ENCODE results near the gene STON1.

The STON1 gene

DNA sequence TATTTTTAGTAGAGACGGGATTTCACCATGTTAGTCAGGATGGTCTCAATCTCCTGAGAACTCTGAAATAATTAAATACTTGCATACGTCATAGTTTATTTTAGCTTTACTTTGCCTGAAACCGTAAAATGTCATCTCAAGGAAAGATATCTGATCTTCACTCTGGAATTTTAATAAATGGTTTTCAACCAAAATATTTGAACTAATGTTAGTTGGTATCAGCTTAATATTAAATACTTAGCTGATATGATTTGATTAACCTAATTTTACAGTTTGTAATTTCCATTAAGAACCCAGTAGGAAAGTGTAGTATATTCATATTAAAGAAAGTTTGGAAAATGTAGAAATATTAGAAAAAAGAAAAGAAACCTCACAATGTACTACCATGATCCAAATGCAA lies 41.4 kb upstream of the STON1 start:
- no peak overlapping the region for H3K4me3 ChIP-seq (ENCODE audit: low read length)
- TF ChIP-seq CTCF (conservative IDR thresholded peaks at IDR 0.05; ENCODE audit: low read depth, low read length): no peak
- no peak for DNase-seq (ENCODE audit: low read depth)

DNA sequence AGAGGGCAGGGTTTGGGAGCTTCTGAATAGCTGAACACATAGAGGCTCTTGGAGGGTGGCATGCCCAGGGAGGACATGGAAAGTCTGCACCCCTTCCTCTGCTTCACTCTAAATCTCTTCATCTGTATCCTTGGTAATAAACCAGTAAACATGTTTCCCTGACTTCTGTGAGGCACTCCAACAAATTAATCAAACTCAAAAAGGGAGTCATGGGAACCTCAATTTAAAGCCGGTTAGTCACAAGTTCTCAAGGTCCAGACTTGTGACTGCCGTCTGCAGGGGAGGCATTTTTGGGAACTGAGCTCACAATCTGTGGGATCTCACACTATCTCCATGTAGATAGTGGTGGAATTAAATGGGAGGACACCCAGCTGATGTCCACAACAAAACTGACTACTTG lies 33.1 kb upstream of the STON1 start:
- TF ChIP-seq CTCF (conservative IDR thresholded peaks at IDR 0.05; ENCODE audit: low read depth, low read length): no peak
- no peak overlapping the region for H3K4me3 ChIP-seq (ENCODE audit: low read length)
- no peak for DNase-seq (ENCODE audit: low read depth)

GRCh38 chr2:48504647-48505327 lies 25.2 kb upstream of the STON1 start:
- no peak for DNase-seq (ENCODE audit: low read depth)
- no peak for TF ChIP-seq CTCF (conservative IDR thresholded peaks at IDR 0.05; ENCODE audit: low read depth, low read length)

GRCh38 chr2:48507111-48507510 lies 22.8 kb upstream of the STON1 start:
- H3K4me3 ChIP-seq (ENCODE audit: low read length): no peak overlapping the region
- TF ChIP-seq CTCF (conservative IDR thresholded peaks at IDR 0.05; ENCODE audit: low read depth, low read length): no peak
- DNase-seq (ENCODE audit: low read depth): no peak

More at GRCh38 chr2:48504647-48505327, 25.2 kb upstream of the STON1 start:
- H3K4me3 ChIP-seq (ENCODE audit: low read length): no peak overlapping the region

DNA sequence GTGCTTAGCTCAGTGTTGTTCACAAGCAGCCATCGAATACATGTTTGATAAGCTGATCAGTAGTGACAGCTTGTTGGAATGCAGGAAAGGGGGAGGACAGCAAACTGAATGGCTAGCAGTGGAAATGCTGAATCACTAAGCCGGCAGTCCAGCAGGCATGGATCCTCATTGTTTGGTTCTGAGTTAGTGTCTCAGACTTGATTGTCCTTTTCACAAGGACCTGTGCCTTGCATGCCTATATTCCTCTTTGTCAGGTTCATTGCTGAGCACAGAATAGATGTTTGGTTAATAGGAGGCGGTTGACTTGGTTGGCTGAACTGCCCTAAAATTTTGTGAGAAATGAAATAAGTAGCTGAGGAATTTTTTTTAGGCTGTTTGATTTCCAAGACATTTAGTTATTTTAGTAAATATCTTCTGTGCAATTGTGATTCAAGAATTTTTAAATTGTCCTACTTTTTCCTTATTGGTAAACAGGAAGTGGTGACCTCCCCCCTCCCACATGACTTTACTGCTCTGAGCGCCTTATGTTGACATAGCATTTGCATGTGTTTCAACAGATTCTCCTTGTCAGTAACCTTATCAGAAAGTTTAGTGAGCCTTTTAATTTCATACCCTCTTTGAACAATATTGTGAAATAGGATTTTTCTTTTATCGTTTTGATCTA lies 21.4 kb upstream of the STON1 start:
- DNase-seq (ENCODE audit: low read depth): peak; percentile 77
- no peak overlapping the region for H3K4me3 ChIP-seq (ENCODE audit: low read length)
- TF ChIP-seq CTCF (conservative IDR thresholded peaks at IDR 0.05; ENCODE audit: low read depth, low read length): no peak

DNA sequence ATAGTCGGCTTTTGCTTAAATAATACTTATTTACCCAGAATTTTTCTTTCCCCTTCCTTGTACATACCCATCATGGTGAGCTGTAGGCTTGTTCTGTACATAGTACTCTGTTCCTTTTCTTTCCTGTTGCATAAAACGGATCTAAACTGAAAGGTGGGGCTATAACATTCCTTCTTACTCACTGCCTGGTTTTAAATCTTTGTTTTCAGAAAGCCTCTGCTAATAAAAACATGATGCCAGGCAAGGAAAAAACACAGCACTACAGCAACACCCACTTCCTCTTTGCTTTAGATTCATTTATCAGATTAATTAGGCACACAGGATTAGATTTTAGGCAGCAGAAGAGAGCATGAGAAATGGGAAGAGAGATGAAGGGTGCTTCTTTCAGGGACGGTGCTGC lies 19.6 kb upstream of the STON1 start:
- TF ChIP-seq CTCF (conservative IDR thresholded peaks at IDR 0.05; ENCODE audit: low read depth, low read length): no peak
- H3K4me3 ChIP-seq (ENCODE audit: low read length): no peak overlapping the region
- DNase-seq (ENCODE audit: low read depth): no peak
